Measurements from ENCODE around the gene MARK2. TPM values are rescaled to one million over a fixed set of nuclear protein-coding genes. Genes with fewer than 3 reads are reported as not detected.
"Not testable (repeated sequence)": the region's sequence is repeated elsewhere in the genome, so short reads cannot be mapped to it uniquely, and the experiment has no call there.

The MARK2 gene
- 32.4 TPM for total RNA-seq
- long read RNA-seq, partial matches to known transcripts = 9 of 51 reads
- long read RNA-seq, other reads (novel, unspliced or antisense) = 32 of 51 reads

DNA sequence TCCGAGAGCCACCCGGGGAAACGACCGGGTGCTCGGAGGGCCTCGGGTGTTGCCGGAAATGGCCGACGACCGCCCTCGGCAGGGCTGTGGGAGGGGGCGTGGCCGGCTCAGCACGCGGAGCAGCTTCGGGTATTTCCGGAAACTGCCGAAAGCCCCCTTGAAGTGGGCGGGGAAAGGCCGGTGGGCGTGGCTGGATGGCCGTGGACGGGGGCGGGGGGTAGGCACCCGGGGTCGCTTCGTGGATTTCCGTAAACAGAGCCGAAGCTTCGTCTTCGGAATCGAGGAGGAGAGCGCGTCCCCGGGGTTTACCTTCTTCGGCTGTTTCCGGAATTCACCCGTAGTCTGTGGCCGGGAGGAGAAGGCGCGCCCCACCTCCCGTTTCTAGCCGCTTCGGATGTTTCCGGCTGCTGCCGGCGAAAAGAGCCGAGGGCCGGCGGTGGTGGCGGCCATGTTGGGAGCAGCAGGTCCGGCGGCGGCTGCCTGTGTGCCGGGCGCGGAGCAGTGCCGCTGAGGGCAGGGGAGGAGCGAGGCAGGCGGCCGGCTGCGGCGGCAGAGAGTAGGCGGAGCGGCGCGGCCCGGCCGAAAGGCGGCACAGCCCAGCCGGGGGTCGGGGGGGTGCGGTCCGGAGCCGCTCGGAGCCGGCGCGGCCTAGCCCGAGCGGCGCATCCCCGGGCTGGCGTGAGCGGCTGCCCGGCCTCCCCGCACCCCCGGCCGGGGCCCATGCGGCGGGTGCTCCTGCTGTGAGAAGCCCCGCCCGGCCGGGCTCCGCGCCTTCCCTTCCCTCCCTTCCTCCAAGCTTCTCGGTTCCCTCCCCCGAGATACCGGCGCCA, at the start of gene MARK2:
TSS of gene MARK2 (plus strand) at position 433 of the 830 bp plus-strand sequence. CDS start at position 830, 397 bp downstream.
- intact Hi-C loops (cut with DNase I) = loop anchor here (1.0 to 5.0 kb wide), 4 partner anchors 70 to 313 kb away; partner anchors contain the start of genes COX8A and ZFTA
- DNase-seq (ENCODE audit: low spot score) = peak; percentile 99

DNA sequence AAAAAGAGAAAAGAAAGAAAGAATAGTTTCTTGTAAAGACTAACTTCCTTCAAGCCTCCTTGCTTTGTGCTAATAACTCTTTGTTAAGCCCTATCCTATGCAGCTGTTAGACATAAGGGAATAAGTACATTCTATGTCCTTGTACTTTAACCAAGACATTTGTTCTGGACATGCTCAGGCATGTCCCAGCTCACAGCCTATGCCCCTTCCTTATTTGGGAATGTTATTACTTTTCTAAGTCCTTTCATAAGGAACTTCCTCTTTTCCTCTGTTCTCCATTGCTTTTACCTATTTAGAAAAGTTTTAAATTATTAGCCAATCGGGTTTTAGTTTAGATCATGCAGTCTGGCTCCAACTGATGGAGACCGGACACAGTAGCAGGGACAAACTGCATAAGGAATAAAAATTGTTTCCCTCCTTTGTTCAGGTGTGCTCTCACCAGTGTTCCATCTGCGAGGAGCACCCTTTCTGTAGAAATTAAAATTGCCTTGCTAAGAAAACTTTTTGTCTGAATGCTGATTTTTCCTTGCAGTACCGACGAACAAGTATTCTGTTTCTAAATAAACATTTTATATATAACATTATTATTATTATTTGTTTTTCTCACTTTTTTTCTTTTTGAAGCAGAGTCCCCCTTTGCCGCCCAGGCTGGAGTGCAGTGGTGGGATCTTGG, 47.3 kb upstream of the MARK2 start:
- no peak for DNase-seq (ENCODE audit: low spot score)
- intact Hi-C loops (cut with DNase I) = no loop called here

DNA sequence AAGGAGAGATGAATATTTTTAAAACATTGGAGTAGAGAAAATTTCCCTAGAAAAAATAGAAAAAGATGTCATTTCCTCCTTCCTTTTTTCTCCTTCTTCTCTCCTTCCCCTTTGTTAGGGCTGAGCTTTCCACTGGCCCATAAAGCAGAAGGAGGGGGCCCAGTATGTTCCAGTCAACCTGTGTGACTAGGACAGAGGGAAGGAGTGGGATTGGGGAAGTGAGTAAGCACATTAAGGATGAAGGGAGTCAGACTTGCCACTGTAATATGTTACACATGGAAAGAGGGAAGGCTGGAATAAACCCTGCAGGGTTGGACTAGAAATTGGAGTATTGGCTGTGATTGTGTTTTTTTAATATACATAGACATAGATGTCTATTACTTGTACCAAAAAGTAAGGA, 45.7 kb upstream of the MARK2 start:
- DNase-seq (ENCODE audit: low spot score) = no peak
- intact Hi-C loops (cut with DNase I) = no loop called here

DNA sequence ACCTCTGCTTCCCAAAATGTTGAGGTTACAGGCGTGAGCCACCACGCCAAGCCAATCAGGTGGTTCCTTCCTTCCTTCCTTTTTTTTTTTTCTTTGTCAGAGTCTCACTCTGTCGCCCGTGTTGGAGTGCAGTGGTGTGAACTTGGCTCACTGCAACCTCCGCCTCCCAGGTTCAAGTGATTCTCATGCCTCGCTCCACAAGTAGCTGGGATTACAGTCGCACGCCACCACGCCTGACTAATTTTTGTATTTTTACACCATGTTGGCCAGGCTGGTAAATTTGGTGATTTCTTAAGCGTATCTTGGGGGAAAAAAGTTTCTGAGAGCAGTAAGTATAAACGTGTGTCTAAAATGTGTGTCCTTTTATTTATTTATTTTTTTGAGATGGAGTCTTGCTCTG, 43.8 kb upstream of the MARK2 start:
- DNase-seq (ENCODE audit: low spot score) = no peak
- intact Hi-C loops (cut with DNase I) = no loop called here

DNA sequence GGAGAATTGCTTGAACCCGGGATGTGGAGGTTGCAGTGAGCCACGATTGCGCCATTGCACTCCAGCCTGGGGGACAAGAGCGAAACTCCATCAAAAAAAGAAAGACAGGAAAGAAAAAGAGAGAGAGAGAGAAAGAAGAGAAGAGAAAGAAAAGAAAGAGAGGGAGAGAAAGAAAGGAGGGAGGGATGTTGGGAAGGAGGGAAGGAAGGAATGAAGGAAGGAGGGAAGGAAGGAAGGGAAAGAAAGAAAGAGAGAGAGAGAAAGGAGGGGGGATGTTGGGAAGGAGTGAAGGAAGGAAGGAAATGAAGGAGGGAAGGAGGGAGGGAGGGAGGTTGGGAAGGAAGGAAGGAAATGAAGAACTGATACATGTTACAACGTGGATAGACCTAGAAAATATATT, 38.0 kb upstream of the MARK2 start:
- DNase-seq (ENCODE audit: low spot score) = no peak
- intact Hi-C loops (cut with DNase I) = no loop called here

DNA sequence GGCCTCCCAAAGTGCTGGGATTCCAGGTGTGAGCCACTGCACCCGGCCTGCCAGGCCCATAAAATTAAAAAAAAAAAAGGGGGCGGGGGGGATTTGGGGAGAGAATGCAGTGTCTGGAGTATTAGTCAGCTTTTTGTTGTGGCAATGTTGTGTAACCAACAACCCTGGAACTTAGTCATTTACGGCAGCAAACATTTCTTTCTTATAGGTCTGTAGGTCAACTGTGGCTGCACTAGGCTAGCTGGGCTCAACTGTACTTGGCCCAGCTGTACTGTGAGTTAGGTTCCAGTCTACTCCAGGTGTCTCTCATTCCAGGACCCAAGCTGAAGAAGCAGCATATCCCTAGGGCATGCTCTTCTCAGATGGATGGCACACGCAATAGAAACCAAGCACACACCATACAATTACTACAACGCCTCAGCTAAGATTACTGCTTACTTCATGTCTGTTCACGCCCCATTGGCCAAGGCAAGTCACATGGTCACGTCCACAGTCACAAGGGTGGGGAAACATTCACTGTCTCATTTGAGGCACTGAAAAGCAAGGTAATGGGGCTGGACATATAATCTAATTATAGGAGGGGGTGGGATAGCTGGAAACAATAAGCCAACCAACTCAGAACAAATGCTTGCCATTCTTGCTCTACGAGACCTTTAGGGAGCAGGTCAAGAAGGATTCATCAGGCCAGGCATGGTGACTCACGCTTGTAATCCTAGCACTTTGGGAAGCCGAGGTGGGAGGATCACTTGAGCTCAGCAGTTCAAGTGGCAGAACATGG, 36.1 kb upstream of the MARK2 start:
- no peak for DNase-seq (ENCODE audit: low spot score)
- intact Hi-C loops (cut with DNase I) = no loop called here

DNA sequence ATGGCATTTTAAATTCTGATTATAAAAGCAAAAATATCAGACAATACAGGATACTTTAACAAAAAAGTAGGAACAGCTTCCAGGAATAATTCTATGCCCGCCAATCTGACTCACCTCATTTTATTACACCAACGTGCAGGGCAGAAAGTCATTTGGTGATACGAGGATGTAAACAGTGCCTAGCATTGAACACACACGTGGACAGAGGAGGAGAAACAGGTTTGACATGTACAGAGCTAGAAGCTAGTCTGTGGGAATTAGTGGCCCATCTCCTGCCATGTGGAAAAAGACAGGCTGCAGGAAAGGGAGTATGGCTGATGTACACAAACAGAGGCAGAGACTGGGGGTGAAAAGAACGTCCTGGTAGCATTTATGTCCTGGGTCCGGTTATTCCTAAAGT, 34.7 kb upstream of the MARK2 start:
- DNase-seq (ENCODE audit: low spot score) = no peak
- intact Hi-C loops (cut with DNase I) = no loop called here

DNA sequence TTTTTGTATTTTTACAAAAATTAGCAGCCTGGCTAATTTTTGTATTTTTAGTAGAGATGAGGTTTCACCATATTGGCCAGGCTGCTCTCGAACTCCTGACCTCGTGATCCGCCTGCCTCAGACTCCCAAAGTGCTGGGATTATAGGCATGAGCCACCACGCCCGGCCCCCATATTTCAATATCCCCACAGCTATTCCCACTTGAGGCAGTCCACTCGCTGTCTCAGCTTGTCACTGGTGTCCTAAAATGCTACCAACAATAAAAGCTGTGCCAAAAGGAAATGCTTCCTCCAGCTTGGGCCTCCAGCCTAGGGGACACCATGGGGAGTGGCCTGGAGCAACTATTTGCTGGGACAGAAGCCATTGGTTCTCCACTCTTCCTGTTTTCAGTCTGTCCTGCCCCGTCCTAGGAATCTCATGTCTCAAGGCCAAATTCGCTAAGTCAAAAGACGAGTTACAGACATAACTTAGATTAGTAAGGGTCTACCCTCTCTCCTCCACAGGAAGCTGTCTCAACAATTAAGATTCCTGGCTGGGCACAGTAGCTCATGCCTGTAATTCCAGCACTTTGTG, 33.0 kb upstream of the MARK2 start:
- no peak for DNase-seq (ENCODE audit: low spot score)
- intact Hi-C loops (cut with DNase I) = no loop called here

DNA sequence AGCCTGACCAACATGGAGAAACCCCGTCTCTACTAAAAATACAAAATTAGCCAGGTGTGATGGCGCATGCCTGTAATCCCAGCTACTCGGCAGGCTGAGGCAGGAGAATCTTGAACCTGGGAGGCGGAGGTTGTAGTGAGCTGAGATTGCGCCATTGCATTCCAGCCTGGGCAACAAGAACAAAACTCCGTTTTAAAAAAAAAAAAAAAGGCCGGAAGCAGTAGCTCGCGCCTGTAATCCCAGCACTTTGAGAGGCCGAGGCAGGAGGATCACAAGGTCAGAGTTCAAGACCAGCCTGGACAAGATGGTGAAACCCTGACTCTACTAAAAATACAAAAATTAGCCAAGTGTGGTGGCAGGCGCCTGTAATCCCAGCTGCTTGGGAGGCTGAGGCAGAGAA, 28.5 kb upstream of the MARK2 start:
- DNase-seq (ENCODE audit: low spot score) = not testable (repeated sequence)
- intact Hi-C loops (cut with DNase I) = loop anchor here (5.0 kb wide), 1 partner anchor 43 kb away; the partner anchor contains the start of gene ZFTA

DNA sequence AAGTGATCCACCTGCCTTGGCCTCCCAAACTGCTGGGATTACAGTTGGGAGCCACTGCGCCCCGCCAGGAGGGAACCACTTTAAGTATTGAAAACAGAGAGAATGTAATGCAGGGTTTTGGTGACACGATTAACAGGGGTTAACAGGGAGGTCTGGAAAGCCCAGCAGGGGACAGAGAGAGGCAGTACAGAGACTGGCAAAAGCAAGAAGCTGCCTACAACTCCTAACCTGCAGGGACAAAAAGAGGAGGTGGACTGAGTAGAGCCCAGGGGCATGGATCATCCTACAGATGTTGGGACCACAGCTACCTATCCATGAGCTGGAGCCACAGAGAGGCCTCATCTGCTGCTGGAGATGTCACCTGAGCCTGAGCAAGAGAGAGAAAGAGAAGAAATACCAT, 27.4 kb upstream of the MARK2 start:
- intact Hi-C loops (cut with DNase I) = loop anchor here (5.0 kb wide), 1 partner anchor 44 kb away; the partner anchor contains the start of gene ZFTA
- DNase-seq (ENCODE audit: low spot score) = no peak

DNA sequence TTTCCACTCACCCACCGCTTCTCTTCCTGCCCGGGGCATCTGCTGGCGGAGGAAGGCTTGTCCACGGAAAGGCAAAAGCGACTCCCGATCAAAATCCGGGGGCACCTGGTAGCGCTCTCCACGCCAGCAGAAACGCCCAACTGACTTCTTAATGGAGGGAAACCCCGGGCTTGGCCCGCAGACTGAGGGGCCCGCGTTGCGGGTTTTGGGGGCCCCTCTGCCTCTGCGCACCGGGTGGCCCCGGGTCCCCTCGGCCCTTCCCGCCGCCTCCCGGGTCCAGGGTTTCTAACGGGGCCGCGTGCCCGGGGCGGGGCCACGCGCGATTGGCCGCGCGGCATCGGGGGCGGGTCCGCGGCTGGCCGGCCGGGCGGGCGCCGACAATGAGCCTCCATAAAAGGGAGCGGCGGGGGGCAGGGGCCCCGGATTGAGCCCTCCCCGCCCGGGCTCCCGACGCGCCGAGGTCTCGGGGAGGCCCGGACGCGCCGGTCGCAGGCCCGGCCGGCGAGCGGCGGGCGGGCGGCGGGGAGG, 25.8 kb upstream of the MARK2 start, which contains the start of gene SPINDOC:
TSS of gene SPINDOC (plus strand) at position 422 of the 528 bp plus-strand sequence. CDS start 231 bp downstream, outside the sequence.
- intact Hi-C loops (cut with DNase I) = loop anchor here (5.0 kb wide), 1 partner anchor 46 kb away; the partner anchor contains the start of gene ZFTA
- DNase-seq (ENCODE audit: low spot score) = peak; percentile 89

DNA sequence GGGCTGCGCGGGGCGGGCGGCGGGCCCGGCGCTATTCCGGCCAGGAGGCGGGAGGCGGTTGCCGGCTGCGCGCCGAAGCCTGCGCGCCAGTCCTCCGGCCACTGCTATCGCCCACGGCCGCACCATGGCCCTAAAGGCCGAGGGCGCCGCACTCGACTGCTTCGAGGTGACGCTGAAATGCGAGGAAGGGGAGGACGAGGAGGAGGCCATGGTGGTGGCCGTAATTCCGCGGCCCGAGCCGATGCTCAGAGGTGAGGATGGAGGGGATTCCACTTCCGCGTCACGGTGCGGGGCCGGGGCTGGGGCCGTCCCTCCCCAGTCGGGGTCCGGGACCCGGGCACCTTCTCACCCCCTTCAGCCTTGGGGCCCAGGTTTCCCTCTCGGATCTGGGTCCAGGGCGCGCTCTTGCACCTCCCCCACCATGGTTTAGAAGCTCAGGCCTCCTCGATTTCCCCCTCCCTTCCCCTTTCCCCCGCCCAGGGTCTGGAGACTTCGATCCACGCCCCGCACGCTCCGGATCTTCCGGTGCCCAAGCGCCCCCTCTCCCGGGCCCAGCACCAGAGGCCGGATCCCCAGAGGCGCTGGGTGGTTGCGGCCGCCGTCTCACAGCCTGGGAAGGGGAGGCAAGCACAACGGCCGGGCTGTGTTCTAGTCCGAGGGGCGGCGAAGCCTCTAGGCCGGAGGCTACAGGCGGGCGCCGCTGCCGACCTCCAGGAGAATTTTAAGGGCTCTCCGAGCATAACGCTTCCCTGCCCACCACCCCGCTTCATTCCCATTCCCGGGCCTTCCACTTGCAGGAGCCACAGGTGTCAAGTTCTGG, 25.1 kb upstream of the MARK2 start:
- intact Hi-C loops (cut with DNase I) = loop anchor here (5.0 kb wide), 1 partner anchor 46 kb away; the partner anchor contains the start of gene ZFTA
- DNase-seq (ENCODE audit: low spot score) = no peak

DNA sequence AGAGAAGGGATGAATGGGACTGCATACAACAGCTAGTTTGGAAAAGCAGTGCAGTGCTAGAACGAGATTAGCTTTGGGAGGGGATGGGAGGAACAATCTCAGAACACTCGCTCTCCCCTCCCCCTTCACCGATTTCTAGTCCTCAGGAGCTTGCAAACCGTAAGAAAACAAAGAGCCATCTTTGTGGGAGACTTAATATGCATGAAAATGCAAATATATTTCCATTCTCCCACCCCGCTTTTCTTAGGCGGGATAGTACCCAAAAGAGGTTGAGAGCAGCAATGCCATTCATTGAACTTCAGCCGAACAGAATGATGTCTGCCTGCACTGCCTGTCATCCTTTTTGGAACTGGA, 24.6 kb upstream of the MARK2 start:
- intact Hi-C loops (cut with DNase I) = loop anchor here (5.0 kb wide), 1 partner anchor 47 kb away; the partner anchor contains the start of gene ZFTA
- DNase-seq (ENCODE audit: low spot score) = no peak

DNA sequence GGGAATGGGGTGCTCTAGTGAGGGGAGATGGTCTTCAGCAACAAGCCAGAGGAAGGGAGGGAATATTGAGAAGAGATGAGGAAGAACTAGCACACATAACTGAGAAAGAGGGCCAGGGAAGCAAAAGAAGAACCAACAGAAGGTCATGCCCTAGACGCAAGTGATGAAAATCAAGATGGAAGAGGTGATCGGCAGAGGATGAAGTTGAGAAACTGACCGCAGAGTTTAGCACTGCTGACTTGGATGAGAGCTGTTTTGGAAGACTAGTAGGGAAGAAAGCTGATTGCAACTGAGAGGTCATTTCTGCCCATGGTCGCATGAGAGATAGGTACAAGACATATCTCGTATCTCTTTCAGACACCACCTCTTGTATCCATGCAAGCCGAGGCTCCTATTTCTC, 22.7 kb upstream of the MARK2 start:
- DNase-seq (ENCODE audit: low spot score) = no peak
- intact Hi-C loops (cut with DNase I) = no loop called here

DNA sequence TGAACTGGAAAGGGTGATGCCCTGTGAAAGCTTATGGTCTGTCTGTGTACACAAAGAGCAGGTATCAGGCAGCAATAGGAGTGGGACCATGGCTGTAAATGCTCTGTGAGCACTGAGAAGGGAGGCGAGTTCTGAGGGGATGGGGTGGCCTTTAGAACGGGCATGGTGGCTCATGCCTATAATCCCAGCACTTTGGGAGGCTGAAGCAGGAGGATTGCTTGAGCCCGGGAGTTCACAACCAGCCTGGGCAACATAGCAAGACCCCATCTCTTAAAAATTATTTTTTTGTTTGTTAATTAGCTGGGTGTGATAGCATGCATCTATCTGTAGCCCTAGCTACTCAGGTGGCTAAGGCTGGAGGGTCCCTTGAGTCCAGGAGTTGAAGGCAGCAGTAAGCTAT, 22.2 kb upstream of the MARK2 start:
- intact Hi-C loops (cut with DNase I) = no loop called here

DNA sequence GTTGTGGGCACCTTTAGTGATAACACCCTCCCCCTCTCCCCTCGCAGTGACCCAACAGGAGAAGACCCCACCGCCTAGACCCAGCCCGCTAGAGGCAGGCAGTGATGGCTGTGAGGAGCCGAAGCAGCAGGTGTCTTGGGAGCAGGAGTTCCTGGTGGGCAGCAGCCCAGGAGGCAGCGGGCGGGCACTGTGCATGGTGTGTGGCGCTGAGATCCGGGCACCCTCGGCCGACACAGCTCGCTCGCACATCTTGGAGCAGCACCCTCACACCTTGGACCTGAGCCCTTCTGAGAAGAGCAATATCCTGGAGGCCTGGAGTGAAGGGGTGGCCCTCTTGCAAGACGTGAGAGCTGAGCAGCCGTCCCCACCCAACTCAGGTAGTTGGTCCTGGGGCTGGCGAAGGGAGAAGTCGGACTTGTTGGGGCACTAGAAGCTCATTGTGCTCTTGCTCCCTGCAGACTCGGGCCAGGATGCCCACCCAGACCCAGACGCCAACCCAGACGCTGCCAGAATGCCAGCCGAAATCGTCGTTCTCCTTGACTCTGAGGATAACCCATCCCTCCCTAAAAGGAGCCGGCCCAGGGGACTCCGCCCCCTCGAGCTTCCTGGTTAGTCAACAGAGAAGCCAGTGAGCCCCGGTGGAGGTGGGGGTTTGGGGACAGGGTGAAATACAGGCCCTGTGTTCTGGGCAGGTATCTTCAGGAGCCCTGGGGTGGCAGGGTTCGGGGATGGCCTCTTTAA, 21.0 kb upstream of the MARK2 start:
- DNase-seq (ENCODE audit: low spot score) = no peak
- intact Hi-C loops (cut with DNase I) = no loop called here

More for the DNA sequence above, 22.2 kb upstream of the MARK2 start:
- no peak for DNase-seq (ENCODE audit: low spot score)

DNA sequence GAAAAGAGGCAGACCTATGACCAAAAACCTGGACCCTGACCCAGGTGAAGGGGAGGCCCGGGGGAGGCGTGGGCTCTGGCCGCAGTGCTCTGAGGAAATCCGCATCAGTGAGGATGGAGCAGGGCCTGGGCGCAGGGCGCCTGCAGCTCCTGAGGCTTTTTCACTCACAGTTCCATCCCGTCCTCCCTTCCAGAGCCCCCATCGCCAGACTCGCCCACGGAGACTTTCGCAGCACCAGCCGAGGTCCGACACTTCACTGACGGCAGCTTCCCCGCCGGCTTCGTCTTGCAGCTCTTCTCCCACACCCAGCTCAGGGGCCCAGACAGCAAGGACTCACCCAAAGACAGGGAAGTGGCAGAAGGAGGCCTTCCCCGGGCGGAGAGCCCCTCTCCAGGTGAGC, 20.3 kb upstream of the MARK2 start:
- DNase-seq (ENCODE audit: low spot score) = no peak
- intact Hi-C loops (cut with DNase I) = no loop called here

DNA sequence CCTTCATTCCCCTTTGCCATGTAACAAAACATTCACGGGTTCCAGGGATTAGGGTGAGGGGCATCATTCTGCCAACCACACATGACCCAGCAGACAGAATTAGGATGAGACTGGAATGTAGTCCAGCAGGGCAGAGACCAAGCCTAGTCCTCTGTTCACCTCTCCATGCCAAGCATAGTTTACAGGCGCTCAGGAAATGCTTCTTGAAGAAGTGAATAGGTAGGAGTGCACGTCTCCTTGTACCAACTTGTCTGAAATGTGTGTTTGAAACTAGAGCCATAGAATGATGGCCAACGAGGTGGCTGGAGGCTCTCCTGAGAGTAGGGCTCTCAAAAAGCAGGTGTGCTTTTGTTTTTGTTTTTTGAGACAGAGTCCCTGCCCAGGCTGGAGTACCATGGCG, 17.5 kb upstream of the MARK2 start:
- no peak for DNase-seq (ENCODE audit: low spot score)
- intact Hi-C loops (cut with DNase I) = no loop called here
